NOMO-1 (cell line): ENCODE data around the gene FUT1.
"Not testable (repeated sequence)": the region's sequence is repeated elsewhere in the genome, so short reads cannot be mapped to it uniquely, and the experiment has no call there.

ENCODE experiments used
- DNase-seq, 2 experiments: peaks; one replicate each; lab custom pipeline; 2025; ENCODE audit not compliant: unreplicated experiment in 2 of 2; lab: John Stamatoyannopoulos, UW

FUT1 gene

DNA sequence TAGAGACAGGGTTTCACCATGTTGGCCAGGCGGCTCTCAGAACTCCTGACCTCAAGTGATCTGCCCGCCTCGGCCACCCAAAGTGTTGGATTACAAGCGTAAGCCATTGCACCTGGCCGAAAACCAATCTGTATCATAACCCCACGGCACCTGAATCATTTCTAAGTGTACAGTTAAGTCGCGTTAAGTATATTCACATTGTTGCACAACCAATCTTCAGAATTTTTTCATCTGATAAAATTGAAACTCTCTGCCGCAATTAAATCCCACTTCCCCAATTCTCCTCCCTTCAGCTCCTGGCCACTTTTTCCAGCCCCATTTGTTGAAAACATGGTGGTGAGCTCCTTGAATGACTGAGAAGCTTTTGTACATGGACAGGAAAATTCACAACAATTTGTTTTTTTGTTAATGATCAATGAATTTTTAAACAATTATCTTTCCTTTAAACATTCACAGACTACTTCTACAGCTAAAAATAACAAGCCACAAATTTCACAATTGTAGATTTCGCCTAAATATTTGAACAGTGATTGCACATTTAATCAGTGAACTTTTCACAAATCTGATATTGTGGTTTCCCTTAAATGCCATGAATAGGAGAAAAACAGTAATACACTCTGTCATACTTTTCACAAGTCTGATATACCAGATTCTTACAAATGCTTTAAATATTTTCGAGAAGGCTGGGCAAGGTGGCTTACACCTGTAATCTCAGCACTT lies 16.7 kb upstream of the FUT1 start:
- peak; percentile 23 to 68 for DNase-seq

DNA sequence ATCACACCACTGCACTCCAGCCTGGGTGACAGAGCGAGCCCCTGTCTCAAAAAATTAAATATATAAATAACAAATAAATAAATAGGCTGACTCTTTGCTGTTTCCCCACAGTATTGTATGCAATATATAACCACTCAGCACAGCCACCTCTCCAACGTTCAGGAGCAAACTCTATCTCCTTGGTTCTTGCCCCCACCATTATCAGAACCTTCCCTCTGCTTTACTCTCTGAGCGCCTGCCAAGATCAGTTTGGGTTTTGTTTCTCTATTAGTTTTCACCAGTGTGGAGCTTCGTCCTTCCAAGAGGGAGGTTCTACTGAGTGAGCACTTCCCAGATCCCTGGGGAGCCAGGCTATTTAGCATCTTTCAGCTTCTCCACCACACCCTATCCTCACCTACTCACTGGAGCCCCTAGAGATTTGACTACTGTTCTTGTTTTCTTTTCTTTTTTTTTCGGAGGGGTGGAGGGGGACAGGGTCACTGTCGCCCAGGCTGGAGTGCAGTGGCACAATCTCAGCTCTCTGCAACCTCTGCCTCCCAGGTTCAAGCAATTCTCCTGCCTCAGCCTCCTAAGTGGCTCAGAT lies 15.8 kb upstream of the FUT1 start:
- DNase-seq = not testable (repeated sequence)

DNA sequence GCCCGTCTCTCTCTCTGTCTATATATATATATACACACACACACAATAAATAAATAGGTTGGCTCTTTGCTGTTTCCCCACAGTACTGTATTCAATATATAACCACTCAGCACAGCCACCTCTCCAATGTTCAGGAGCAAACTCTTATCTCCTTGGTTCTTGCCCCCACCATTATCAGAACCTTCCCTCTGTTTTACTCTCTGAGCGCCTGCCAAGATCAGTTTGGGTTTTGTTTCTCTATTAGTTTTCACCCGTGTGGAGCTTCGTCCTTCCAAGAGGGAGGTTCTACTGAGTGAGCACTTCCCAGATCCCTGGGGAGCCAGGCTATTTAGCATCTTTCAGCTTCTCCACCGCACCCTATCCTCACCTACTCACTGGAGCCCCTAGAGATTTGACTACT lies 13.4 kb upstream of the FUT1 start:
- not testable (repeated sequence) for DNase-seq

DNA sequence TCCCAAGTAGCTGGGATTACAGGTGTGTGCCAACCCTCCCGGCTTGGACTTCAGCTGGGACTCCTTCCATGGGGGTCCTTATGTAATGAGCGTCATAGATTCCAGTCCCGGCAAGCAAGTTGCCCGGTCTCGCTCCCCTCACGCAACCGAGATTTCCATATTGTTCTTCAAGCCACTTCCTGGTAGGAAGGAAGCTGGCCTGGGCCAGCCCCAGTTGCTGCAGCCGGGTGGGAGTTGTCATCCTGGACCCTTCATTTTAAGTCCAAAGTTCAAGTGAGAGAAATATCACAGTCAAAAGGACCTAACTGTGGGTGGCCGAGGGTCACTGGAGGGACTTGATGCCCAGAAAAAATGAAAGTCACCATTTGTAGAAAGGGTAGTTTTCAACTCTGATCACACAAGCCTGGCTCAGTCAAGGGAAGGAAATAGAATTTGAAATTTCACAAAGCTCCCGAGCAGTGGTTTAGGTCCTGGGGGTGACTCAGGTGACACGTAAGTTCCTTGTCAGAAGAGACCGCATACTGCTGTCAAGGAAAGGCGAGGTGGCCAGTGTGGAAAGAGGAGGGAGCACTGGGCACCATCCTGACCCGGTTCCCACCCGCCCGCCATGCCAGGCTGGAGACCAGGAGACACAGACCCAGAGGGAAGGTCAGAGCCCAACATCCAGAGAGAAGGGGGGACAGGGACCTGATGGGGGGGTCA lies 8.2 kb upstream of the FUT1 start:
- DNase-seq = no peak

DNA sequence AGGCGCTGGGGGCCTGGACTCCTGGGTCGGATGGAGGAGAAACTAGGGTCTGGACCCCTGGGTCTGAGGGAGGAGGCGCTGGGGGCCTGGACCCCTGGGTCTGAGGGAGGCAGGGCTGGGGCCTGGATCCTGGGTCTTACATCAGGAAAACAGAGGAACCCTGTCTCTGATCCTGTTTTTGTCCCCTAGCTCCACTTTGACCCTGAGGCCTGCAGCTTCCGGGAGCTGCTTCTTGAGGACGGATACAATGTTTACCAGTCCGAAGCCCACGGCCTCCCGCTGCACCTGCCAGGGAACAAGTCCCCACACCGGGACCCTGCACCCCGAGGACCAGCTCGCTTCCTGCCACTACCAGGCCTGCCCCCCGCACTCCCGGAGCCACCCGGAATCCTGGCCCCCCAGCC lies 5.3 kb upstream of the FUT1 start:
- no peak for DNase-seq

DNA sequence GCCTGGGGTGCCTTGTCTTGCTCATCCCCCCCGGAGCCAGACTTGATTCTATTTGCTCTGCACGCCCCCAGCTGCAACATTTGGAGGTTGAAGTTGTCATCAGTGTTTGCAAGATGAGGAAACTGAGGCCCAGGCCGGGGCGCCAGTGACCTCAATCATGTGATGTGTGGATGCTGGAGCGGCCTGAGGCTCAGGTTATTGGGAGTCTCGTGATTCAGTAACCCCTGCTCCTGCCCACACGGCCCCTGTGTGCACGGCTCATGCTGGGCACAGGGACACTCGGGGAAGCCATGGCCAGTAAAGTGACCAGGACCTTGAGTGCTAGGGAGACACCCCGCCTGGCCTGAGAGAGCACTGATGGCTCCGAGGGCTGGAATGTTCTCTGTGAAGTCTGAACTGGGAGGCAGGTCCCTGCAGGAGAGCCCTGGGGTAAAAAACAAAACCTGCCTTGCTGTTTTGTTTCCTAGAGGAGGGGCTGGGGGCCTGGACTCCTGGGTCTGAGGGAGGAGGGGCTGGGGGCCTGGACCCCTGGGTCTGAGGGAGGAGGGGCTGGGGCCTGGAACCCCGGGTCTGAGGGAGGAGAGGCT lies 4.7 kb upstream of the FUT1 start:
- DNase-seq = no peak

DNA sequence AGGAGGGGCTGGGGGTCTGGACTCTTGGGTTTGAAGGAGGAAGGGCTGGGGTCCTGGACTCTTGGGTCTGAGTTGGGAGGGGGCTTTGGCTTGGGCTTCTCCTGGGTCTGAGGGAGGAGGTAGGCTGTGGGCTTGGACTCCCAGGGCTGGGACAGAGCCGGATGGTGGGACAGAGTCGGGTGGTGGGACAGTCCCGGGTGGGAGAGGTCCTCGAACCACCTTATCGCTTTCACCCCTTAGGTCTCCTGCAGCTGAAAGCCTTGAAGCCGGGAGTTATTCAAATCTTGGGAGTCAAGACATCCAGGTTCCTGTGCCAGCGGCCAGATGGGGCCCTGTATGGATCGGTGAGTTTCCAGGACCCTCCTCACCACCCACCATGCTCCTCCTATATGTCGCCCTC lies 4.2 kb upstream of the FUT1 start:
- DNase-seq = no peak

DNA sequence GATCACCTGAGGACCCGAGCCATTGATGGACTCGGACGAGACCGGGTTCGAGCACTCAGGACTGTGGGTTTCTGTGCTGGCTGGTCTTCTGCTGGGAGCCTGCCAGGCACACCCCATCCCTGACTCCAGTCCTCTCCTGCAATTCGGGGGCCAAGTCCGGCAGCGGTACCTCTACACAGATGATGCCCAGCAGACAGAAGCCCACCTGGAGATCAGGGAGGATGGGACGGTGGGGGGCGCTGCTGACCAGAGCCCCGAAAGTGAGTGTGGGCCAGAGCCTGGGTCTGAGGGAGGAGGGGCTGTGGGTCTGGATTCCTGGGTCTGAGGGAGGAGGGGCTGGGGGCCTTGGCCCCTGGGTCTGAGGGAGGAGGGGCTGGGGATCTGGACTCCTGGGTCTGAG lies 3.8 kb upstream of the FUT1 start:
- no peak for DNase-seq

DNA sequence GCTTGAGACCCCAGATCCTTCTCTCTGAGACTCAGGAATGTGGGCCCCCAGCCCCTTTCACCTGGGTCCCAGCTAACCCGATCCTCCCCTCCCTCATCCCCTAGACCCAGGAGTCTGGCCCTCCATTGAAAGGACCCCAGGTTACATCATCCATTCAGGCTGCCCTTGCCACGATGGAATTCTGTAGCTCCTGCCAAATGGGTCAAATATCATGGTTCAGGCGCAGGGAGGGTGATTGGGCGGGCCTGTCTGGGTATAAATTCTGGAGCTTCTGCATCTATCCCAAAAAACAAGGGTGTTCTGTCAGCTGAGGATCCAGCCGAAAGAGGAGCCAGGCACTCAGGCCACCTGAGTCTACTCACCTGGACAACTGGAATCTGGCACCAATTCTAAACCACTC lies 3.3 kb upstream of the FUT1 start:
- DNase-seq = no peak

DNA sequence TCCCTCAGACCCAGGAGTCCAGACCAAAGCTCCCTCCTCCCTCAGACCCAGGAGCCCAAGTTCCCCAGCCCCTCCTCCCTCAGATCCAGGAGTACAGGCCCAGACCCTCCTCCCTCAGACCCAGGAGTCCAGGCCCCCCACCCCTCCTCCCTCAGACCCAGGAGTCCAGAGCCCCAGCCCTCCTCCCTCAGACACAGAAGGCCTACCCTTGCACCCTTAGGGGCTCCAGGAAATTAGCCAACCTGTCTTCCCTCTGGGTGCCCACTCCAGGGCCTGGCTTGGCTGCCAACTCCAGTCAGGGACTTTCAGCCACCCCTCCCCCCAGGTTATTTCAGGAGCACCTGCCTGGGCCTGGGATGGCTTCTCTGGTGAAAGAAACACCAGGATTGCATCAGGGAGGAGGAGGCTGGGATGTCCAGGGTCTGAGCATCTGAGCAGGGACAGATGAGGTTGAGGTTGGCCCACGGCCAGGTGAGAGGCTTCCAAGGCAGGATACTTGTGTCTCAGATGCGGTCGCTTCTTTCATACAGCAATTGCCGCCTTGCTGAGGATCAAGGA lies 2.7 kb upstream of the FUT1 start, which contains the start of gene FGF21:
FGF21 (plus strand) TSS at position 441 of the 558 bp plus-strand sequence. CDS start 713 bp downstream, outside the sequence.
- DNase-seq = no peak

DNA sequence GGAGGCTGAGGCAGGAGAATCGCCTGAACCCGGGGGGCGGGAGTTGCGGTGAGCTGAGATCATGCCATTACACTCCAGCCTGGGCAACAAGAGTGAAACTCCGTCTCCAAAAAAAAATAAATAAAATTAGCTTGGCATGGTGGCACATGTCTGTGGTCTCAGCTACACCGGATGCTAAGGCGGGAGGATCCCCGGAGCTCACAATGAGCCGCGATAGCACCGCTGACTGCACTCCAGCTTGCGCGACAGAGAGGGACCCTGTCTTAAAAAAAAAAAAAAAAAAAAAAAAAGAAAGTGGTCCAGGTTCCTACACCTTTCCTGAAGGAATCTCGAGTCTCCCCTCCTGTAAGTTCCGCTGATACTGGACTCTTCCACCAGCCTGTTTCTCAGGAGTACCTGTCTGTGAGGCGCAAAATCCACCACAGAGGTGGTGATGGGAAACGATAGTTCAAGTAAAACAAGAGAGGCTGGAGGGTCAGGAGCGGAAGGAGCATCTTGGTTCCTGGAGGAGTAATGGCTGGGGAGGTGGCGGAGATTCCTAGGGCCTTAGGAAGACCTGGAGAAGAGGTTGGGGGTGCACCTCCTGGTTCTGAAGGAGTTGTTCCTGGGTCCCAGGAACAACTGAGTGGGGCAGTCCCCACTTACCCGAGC lies 471 bp downstream of the FUT1 start:
- DNase-seq = no peak

DNA sequence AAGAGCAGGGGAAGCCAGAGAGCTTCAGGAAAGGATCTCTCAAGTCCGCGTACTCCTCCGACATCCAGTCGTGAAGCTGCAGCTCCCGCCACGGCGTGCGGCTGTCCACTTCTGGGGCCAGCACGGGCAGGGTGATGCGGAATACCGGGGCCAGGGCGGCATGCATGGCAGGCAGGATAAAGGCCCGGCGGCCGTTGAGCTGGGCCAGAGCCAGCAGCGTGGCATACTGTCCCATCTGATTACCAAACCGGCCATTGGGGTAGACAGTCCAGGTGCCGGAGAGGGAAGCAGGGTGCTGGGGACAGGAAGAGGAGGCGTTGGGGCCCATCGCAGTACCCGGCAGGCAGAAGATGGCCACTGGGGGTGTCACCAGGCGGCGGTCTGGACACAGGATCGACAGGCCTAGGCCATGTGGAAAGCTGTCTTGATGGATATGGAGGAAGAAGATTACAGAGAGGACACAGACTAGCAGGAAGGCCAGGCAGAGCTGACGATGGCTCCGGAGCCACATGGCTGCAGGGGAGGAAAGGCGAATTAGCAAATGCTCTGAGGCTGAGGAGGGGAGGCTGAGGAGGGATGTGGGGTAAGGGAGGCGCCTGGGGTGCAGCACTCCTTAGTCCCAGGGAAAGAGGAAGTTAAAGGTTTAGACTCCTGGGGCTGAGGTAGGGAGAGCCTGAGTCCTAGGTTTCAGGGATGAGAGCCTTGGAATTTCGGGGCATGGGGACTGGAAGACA lies 1.5 kb downstream of the FUT1 start:
- no peak for DNase-seq

DNA sequence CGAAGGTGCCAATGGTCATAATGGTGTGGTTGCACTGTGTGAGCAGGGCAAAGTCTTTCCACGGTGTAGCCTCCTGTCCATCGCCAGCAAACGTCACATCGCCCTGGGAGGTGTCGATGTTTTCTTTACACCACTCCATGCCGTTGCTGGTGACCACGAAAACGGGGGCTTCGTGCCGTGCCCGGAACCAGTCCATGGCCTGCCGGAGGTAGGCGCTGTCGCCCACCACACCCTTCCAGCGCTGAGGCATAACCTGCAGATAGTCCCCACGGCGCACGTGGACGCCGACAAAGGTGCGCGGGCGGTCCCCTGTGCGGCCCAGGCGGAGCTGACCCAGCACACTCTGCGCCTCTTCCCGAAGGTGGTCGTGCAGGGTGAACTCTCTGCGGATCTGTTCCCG lies 2.1 kb downstream of the FUT1 start:
- no peak for DNase-seq

DNA sequence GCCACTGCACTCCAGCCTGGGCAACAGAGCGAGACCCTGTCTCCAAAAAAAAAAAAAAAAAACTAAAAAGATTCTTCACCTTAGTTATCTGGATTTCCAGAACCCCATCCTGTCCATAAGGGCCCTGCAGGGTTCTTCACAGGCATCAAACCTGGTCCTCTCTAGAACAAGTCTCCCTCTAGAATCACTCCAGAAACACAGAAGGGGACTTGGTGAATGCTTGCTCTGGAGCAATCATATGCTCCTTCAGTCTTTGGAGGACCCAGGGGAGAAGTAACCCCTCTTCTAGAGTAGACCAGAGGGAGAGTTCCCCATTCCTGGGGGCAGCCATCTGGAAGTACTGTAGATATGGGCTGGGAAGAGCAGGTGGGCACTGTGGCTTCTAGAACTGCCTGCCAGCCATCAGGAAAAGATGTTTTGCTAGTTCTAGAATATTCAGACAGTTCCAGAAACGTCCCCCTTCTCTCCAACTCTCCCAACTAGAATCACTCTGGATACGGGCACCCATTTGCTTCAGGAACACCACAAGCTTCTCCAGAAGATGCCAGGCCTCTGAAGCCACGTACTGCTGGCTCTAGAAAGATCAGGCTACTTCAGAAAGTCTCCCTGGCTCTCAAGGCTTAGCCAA lies 2.8 kb downstream of the FUT1 start:
- no peak for DNase-seq

DNA sequence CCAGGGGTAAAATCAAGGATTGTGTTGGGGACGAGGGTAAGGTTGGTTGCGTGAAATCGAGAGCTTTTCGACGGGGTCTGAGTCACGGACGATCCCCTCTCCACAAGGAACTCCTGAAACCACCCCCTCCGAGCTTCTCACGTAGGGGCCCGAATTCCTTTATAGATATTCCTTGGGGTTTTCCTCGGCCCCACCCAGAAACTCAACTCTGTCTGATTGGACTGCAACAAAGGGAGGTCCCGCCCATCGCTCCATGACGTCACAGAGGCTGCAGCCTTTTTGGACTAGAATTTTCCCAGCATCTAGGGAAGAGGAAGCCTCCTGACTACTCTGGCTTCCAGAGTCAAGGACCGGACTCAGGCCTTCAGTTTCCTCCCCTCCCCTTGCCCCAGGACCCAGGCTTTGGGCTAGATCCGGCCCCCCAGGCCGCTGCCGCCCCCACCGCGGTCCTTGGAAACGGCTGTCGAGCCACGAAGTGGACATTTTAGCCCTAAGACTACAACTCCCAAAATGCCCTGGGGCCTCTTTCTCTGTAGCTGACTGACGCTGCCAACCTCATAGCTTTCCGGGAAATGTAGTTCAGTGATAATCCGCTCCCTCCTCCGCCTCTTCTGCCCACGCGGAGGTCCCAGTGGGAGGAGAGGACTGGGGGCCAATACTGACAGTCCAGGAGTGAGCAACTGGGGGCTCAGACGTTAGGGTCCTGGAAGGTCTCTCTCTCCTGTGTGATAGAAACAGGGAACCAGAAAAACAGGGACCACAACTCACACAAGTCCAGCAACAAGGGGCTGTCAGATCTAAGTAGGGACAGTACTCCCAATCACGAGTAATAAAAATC lies 5.5 kb downstream of the FUT1 start, which contains the start of gene IZUMO1:
IZUMO1 (minus strand) TSS at position 172 of the 838 bp plus-strand sequence. CDS start 1,050 bp downstream, outside the sequence.
- peak; percentile 87 to 88 for DNase-seq

DNA sequence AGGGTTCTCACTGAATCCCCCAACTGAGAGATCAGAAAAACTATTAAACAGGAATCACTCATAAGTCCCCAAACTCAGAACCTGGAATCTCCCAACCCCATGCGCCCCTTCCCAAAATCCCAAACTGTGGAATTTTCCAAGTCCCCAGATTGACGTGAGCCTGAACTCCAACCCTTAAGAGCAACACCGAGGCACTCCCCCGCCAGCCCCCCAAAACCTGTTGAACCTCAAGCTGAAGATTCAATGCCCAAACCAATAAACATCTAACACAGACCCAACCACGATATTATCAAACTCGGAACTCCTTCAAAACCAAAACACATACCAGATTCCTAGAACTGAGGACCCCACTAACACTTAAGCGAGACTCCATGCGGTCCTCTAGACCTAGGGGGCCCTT lies 6.3 kb downstream of the FUT1 start:
- DNase-seq = no peak

DNA sequence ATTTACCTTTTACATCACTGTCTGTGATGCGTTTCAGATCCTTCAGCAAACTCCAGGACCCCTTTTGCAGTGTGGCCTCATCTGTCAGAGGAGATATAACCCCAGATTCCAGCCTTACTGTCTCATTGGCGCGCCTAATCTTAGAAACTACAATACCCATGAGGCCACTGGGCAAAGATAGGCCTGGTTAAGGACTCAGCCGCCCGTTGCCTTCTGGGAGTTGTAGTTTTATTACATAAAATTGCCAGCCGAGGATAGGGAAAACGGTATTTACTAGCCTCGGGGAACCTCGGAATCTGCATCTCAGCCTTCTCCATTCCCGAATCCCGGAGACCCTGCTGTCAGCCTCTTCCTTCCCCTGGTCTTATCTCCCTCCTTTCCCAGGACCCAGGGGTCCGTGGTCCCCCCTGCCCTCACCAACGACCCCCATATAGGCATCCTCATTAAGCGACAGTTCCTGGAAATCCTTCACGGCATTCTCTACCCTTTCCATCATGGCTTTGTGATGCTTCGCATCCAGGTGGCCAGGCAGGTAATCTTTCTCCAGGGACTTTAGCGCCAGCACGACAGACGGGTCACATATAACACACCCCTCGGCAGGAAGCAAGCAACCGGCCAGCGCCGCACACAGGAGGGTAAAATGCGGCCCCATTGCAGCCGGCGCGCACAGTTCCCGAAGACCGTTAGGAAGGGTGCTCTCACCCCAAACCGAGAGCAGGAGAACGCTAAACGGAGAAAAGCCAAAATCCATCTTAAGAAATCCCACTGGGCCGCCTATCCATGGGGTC lies 7.0 kb downstream of the FUT1 start:
- DNase-seq = peak; percentile 55 to 61

DNA sequence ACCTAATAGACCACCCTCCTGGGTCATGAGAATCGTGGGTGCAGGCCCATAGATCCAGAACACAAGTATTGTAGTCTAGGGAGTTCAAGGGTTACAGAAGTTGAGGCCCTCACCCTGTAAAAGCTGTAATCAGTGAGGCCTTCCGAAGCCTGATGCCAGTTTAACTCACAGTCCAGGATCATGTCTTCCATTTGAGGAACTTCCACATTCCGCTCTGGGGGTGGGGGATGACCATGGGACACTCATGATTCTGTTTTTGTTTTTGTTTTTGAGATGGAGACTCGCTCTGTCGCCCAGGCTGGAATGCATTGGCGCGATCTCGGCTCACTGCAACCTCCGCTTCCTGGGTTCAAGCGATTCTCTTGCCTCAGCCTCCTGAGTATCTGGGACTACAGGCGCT lies 10.3 kb downstream of the FUT1 start:
- DNase-seq = no peak
